Suppressor macrophage (primary cell): Measurements from ENCODE around the gene FADS1.
A peak's percentile ranks its signal among the peaks of the same experiment; 100 is the strongest.

Experiments used
- DNase-seq, 4 experiments: peaks; one replicate each; pipeline ENCODE4 v3.0.0-alpha.2; 2020 to 2022

Gene FADS1

DNA sequence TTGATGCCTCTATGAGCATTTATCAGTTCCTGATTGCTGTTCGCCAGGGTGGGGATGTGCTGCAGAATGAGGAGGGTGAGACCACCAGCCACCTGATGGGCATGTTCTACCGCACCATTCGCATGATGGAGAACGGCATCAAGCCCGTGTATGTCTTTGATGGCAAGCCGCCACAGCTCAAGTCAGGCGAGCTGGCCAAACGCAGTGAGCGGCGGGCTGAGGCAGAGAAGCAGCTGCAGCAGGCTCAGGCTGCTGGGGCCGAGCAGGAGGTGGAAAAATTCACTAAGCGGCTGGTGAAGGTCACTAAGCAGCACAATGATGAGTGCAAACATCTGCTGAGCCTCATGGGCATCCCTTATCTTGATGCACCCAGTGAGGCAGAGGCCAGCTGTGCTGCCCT lies 21.3 kb downstream of the FADS1 start:
- DNase-seq, result no peak

DNA sequence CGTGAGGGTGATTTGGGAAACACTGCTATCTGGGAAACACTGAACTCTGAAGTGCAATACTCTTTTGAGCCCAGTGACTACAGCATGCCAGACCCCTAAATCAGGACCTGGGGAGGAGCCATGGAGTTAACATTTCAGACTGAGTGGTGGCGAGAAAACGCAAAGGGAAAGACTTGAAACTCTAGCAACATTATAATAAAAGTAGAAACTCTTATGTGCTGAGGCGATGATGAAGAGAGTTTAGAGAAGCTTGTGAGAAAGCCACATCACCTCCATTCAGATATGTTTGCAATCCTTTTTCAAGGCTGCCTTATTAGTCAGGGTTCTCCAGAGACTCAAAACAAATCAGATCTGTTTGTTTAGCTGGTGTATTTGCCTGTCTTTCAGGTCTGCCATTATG lies 22.2 kb downstream of the FADS1 start:
- no peak for DNase-seq

DNA sequence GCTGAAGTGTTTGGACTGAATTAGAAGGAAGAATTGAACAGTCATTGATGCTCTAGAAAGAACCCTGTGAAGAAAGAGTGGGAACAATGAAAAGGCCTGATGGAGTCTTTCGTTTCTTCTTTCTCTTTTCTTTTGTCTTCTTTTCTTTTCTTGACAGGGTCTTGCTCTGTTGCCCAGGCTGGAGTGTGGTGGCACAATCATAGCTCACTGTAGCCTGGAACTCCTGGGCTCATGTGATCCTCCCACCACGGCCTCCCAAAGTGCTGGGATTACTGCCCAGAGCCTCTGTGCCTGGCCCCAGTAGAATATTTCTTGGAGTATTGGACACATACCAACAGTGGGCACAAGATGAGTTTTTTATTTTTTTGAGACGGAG lies 23.0 kb downstream of the FADS1 start:
- DNase-seq, result no peak

GRCh38 chr11:61793083-61793828 lies 23.5 kb downstream of the FADS1 start:
- DNase-seq, result peak in 1 of 4 experiments; percentile 9

DNA sequence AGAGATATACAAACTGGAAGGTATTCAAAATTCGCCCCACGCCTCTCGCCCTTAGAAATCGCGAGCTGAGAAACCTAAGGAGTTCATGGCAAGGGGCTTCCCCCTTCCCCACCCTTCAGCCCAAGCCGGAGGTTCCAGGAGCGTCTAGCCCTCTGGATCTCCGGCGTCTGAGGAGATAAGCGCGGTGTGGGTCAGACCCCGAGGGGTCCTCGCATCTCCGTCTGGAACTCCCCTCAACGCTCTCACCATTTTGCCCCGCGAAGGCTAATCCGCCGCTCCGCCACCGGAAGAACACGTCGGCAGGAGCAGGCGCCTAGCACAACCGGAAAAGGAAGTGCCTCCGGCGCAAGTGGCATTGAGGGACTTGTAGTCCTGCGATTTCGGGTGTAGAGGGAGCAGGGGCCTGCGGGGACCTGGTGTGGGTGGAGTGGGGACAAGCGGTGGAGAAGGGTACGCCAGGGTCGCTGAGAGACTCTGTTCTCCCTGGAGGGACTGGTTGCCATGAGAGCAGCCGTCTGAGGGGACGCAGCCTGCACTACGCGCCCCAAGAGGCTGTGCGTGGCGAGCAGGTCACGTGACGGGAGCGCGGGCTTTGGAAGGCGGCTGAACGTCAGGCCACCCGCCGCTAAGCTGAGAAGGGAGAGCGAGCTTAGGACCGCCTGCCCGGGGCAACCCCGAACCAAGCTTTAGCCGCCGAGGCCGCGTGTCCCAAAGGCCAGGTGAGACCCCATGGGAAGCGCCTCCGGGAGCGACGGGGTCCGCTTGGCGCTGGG lies 24.3 kb downstream of the FADS1 start, which contains the start of the genes FEN1 and TMEM258:
Gene FEN1 (plus strand): TSS at position 602 of the 773 bp plus-strand sequence. CDS start 2,451 bp downstream, outside the sequence.
Gene TMEM258 (minus strand): TSS at position 290 of the 773 bp plus-strand sequence. CDS start 41 bp downstream, at position 249.
- peak; percentile 90 to 95 (median 94) for DNase-seq

DNA sequence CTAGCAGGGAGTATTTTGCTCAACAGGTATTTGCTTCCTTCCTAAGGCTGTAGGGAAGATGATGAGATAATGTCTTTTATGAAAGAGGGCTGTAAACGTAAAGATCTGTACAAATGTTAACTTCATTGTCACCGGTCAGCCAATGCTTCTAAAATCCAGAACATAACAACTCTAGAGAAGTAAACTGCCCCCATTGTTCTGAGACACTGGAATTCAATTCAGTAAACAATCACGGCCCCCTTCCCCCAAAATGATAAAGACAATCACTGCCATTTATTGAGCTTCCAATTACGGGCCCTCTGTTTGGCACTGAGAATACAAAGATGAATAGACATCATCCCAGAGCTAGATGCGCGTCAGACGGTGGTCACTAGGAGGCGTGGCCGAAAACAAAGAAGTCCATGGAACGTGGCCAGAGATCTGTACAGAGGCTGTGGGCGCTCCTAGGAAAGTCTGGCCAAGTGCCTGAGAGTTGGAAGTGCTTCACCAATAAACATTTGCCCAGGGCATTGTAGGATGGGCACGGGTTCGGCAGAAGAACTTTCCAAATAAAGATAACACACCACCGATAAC lies 25.0 kb downstream of the FADS1 start:
- peak; percentile 79 to 87 (median 84) for DNase-seq

DNA sequence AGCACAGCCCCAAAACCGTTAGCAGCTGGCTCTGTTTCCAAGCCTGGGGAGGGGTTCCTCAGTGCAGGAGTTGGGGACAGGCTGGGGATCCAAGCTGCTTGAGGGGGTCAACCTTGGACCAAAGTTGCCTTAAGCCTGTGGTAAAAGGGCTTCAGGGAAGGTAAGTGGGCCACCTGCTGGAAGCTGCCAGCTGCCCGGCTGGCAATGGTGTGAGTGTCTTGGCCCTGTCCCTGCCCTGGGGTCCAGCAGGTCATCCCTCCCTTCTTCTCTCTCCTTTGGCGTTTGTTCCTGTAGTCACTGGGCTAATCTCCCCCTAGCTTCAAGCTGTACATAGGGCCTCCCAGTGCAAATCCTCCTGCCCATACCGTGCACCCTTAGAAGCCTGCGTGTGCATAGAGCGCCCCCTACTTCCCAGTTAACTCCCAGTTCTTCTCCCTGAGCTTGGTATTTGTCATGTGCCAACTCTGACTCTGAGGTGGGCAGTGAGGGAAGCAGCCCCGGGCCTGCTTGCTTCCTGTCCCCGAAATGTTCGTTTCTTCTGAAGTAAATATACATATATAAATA lies 28.8 kb downstream of the FADS1 start:
- peak; percentile 26 to 62 (median 45) for DNase-seq

DNA sequence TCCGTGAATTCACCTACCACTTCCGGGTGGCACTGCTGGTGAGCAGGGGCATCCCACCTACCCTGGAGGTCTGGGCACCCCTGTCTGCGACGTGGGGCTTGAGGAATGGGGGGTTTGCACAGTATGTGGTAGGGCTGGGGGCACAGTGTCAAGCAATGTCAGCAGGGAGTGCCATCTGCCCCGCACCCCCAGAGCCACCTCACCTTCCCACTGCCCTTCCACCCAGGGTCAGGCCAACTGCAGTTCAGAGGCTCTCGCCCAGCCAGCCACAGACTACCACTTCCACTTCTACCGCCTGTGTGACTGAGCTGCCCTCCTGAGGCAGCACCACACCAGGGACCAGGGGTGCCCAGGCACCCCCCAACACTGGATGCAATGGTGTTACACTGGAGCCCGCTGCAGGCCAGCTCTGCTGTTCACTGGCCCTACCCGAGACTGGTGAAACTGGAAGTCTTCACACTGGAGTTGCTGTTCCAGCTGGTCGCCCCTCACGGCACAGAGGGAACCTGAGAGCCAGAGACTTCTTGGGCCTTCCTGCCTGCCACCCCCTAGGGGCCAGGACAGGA lies 30.9 kb downstream of the FADS1 start:
- DNase-seq, result no peak

DNA sequence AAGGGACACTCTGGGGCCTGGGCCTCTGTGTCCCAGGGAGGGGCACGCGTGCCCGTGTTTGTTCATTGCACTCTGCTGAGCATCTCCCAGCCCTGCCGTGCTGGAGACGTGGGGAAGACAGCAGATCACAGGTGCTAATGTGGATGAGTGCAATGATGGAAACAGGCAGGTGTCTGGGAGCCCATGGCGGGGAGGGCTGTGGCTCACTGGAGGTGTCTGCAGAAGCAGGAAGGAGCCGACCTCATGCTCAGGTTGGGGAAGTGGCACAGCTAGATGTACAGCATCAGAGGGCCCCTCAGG lies 32.3 kb downstream of the FADS1 start:
- DNase-seq, result no peak

GRCh38 chr11:61783717-61784505 lies 32.9 kb downstream of the FADS1 start:
- DNase-seq, result no peak

- DNase-seq, result no peak
Observed at GRCh38 chr11:61782841-61783240, 34.0 kb downstream of the FADS1 start.

DNA sequence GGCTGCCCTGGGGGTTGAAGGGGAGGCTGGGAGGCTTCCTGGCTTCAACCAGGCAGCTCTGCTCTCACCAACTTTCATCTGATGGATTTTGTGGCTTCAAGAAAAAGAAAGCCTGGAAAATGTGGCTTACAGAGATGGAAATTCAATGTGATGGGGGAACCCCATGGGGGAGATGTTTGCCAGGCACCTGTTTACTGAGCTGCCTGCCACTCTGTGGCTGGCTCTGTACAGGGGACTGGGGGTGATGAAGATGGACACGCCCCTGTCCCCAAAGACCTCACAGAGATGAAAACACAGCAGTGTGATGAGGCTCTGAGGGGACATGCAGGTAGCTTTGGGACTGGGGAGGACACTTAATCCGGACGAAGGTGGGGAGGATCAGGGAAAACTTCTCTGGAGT lies 34.5 kb downstream of the FADS1 start:
- no peak for DNase-seq

DNA sequence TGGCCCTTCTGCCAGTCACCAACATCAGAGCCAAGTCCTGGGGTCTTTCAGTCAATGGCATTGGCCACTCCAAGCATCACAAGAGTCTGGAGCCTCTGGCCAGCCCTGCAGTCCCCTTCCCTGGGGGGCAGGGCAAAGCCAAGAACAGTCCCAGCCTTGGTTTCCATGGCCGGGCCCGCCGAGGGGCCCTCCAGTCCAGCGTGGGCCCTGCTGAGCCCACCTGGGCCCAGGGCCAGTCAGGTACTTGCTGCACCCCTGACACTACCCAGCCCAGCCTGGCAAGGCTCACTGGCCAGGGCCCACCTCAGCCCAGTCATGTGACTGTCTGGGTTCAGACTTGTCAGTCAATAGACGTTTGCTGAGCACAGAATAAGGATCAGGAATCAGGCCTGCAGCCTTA lies 35.2 kb downstream of the FADS1 start:
- DNase-seq, result no peak

DNA sequence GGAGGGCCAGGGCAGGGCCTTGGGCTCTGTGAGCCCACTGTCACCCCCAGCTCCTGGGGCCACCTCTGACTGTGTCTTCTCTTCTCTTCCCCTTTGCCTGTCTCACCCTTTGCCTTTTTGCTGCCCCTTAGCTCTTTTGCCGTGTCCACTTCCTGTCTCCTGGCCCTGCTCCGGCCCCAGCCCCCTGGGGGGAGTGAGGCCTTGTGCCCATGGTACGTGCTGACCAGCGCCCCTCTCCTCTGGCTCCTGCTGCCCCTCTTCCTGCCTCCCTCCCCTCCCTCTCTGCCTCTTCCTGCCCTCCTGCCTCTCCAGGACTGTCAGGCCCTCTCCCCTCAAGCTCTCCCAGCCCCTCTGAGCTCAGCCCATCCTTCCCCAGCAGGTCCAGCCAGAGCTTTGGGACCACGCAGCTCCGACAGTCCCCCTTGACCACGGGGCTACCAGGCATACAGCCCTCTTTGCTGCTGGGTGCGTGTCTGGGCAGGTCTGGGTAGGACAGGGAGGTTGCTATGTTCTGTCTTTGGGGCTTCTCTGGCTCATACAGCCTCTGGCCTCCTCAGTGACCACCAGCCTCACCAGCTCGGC lies 36.1 kb downstream of the FADS1 start:
- DNase-seq, result no peak

DNA sequence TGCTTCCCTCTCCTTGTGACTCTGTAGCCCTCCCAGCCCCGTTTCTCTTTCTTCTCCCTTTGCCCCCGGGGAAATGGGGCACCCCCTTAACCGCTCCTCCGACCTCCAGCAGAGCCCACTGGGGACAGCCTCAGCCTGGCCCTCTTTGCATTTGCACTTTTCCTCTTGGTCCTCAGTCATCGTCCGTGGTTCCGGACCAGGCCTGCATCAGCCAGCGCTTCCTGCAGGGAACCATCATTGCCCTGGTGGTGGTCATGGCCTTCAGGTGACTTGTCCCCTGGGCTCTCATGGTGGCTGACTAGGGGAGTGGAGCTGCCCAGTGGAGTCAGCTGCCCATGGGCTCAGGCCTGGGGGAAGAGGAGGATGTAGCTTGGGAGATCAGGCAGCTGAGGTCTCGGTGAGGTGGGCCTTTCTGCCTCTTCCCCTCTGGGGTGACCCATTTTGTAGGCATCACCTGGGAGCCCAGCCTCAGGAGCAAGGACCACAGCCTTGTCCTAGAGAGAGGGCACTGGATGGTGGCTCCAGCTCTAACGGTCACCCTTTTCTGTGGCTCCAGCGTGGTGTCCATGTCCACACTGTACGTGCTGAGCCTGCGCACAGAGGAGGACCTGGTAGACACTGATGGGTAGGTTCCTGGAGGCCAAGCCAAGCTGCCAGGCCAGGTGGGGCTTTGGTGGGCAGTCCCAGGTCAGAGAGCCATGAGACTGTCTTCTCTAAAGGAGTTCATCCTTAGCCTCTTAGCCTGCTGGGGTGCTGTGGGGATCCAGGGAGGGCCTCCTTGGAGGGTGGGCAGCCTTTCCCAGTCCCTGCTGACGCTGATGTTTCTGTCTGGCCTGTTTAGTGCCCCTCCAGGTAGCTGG lies 36.9 kb downstream of the FADS1 start:
- DNase-seq, result no peak

- DNase-seq, result no peak
Observed at GRCh38 chr11:61778920-61779650, 37.7 kb downstream of the FADS1 start.

DNA sequence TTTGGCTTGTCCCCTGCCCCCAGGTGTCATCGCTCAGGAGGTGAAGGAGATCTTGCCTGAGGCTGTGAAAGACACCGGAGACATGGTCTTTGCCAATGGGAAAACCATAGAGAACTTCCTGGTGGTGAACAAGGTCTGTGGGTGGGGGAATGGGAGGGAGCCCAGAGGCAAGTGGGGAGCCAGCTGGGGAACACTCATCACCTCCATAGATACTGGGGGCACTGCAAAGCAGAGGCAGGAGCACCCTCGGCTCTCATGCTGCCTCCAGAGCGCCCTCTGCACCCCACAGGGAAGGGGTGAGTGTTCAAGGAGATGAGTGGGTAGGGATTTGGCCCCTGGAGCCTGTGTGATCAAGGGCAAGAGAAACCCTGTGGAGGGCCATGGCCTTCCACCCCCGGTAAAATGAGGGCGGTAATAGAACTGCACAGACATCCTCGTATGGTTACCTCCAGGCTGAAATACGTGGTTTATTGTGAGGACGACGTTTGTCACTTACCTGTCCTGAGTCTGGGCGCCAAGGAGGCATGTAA lies 38.4 kb downstream of the FADS1 start:
- DNase-seq, result no peak

DNA sequence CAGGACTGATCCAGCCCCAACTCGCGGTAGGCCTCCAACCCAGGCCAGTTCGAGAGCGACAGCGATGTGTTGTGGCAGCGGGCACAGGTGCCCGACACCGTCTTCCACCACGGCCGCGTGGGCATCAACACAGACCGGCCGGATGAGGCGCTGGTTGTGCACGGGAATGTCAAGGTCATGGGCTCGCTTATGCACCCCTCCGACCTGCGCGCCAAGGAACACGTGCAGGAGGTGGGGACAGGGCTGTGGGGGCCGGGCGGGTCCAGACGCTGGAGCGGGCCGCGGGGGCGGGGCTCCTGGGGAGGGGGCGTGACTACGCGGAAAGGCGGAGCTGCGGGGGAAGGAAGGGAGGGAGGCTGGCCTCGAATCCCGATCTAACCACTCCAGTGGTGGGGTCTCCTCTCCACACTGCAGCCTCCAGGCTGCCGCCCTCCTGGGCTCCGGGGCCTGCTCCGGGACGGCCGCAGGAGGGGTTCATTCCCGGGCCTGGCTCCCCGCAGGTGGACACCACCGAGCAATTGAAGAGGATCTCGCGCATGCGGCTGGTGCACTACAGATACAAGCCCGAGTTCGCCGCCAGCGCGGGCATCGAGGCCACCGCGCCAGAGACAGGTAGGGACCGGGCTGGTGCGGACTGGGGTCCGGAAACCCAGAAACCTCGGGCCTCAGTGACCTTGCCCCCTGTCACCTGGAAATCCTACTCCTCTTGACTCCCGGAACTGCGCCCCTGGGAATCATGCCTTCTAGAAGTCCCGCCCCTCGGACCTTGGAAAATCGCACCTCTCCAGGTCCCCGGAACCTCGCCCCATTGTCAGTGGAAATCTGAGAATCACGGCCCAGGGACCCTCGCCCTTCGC lies 39.3 kb downstream of the FADS1 start:
- DNase-seq, result peak; percentile 19 to 67 (median 36)
